SU-DHL-6 (cell line): ENCODE results near the gene ACTN1.

Experiments
- H2AFZ ChIP-seq: fragments of 200-600 bp; sonication (generic); 2 replicates; pipeline ENCODE4 v1.6.1; 2014; ENCODE audit warnings: low read depth, mild to moderate bottlenecking, moderate library complexity, mixed read lengths, antibody characterized with exemption, low read length; ENCODE audit not compliant: severe bottlenecking
- H3F3A ChIP-seq: fragments of 200-600 bp; shearing (Covaris generic); 2 replicates; pipeline ENCODE4 v1.6.0; 2016; ENCODE audit warnings: antibody characterized with exemption, mild to moderate bottlenecking; ENCODE audit not compliant: insufficient read depth
- H3K27ac ChIP-seq: fragments of 200-600 bp; sonication (generic); 2 replicates; pipeline ENCODE4 v1.5.1; 2016; ENCODE audit warnings: low read depth, mild to moderate bottlenecking, low read length, moderate library complexity, mixed read lengths
- H3K27me3 ChIP-seq: fragments of 200-600 bp; sonication (generic), shearing (Covaris generic); 2 replicates; pipeline ENCODE4 v1.6.0; 2014; ENCODE audit warnings: mild to moderate bottlenecking, low read length
- H3K36me3 ChIP-seq: fragments of 200-600 bp; sonication (generic); 2 replicates; pipeline ENCODE4 v1.6.1; 2014; ENCODE audit warnings: mild to moderate bottlenecking, low read length, mixed read lengths
- H3K4me2 ChIP-seq: fragments of 300-600, 200-600 bp; shearing (Covaris generic), sonication (generic); 2 replicates; pipeline ENCODE4 v1.6.0; 2014; ENCODE audit warnings: low read length, low read depth, mild to moderate bottlenecking; ENCODE audit not compliant: poor library complexity, severe bottlenecking
- H3K4me3 ChIP-seq: fragments of 200-600 bp; sonication (generic); 2 replicates; pipeline ENCODE4 v1.5.1; 2014; ENCODE audit warnings: antibody characterized with exemption, low read length, mild to moderate bottlenecking, mixed read lengths; ENCODE audit not compliant: insufficient read depth, poor library complexity, severe bottlenecking
- H3K79me2 ChIP-seq: fragments of 200-600 bp; sonication (generic); 2 replicates; pipeline ENCODE4 v1.6.1; 2014; ENCODE audit warnings: mild to moderate bottlenecking, low read length, moderate library complexity; ENCODE audit not compliant: insufficient read depth
- H3K9ac ChIP-seq: fragments of 200-600 bp; sonication (generic); 2 replicates; pipeline ENCODE4 v1.7.0; 2014; ENCODE audit warnings: mild to moderate bottlenecking, low read length
- H3K9me2 ChIP-seq: fragments of 200-600 bp; sonication (generic); replicated peaks from 2 replicates; pipeline ENCODE4 v1.6.1; 2014; ENCODE audit warnings: low read length; ENCODE audit not compliant: insufficient read depth
- H3K9me3 ChIP-seq: fragments of 200-600 bp; sonication (generic); 2 replicates; pipeline ENCODE4 v1.6.1; 2014; ENCODE audit warnings: low read length, mixed read lengths; ENCODE audit not compliant: insufficient read depth
- H4K20me1 ChIP-seq: fragments of 200-600 bp; sonication (generic); 2 replicates; pipeline ENCODE4 v1.6.1; 2014; ENCODE audit warnings: low read depth, mild to moderate bottlenecking, antibody characterized with exemption, low read length, moderate library complexity, mixed read lengths
- CTCF ChIP-seq: fragments of 200-600 bp; sonication (generic); IDR thresholded peaks from one replicate; pipeline ENCODE4 v1.5.1; 2017; ENCODE audit warnings: antibody characterized with exemption, mild to moderate bottlenecking, low read length, moderate library complexity; ENCODE audit not compliant: insufficient read depth, poor library complexity, severe bottlenecking
- EZH2phosphoT487 ChIP-seq: fragments of 200-600 bp; sonication (generic), shearing (Covaris generic); conservative IDR thresholded peaks from 2 replicates; pipeline ENCODE4 v1.6.1; 2018; ENCODE audit warnings: mild to moderate bottlenecking, antibody characterized with exemption, low read length, moderate library complexity, mixed read lengths

ACTN1 gene

GRCh38 chr14:68873376-68873775 lies 105.7 kb downstream of the ACTN1 start:
- Histone ChIP-seq H3K27me3 (no peaks in the 10 kb centered on the region), H3K9me2 (no peaks in the 10 kb centered on the region), H3K79me2 (no peaks in the 10 kb centered on the region), H3K9ac (no peak overlapping the region), H3F3A (no peaks in the 10 kb centered on the region), H2AFZ (no peak overlapping the region), H3K4me2 (no peak overlapping the region), H3K27ac (no peak overlapping the region), H3K9me3 (no peaks in the 10 kb centered on the region), H4K20me1 (no peaks in the 10 kb centered on the region), H3K36me3 (no peaks in the 10 kb centered on the region), H3K4me3 (no peak overlapping the region)
- no peak for TF ChIP-seq CTCF
- TF ChIP-seq EZH2phosphoT487: no peak

- H3K79me2 ChIP-seq: no peaks in the 10 kb centered on the region
- H3K4me3 ChIP-seq: no peak overlapping the region
- no peak for TF ChIP-seq EZH2phosphoT487
- TF ChIP-seq CTCF: no peak
- H3K4me2 ChIP-seq: no peak overlapping the region
- no peaks in the 10 kb centered on the region for H3K9me2 ChIP-seq
- no peak overlapping the region for H3K9ac ChIP-seq
- no peaks in the 10 kb centered on the region for H3K27me3 ChIP-seq
- no peaks in the 10 kb centered on the region for H3K36me3 ChIP-seq
- H2AFZ ChIP-seq: no peak overlapping the region
- no peak overlapping the region for H3K27ac ChIP-seq
- H3K9me3 ChIP-seq: no peaks in the 10 kb centered on the region
- H4K20me1 ChIP-seq: no peaks in the 10 kb centered on the region
- H3F3A ChIP-seq: no peaks in the 10 kb centered on the region
These were observed 107.7 kb downstream of the ACTN1 start for GRCh38 chr14:68871392-68871791.

GRCh38 chr14:68866991-68867533 lies 112.0 kb downstream of the ACTN1 start:
- Histone ChIP-seq H3K27ac (no peak overlapping the region), H3K9ac (no peak overlapping the region), H3K79me2 (no peaks in the 10 kb centered on the region), H4K20me1 (no peaks in the 10 kb centered on the region), H3K4me2 (no peak overlapping the region), H3K27me3 (no peaks in the 10 kb centered on the region), H3K36me3 (no peaks in the 10 kb centered on the region), H3K9me2 (no peaks in the 10 kb centered on the region), H3K4me3 (no peak overlapping the region), H3K9me3 (peaks cover 17% of the 10 kb centered on the region; the same call in 1 of the 2 replicates), H2AFZ (no peak overlapping the region), H3F3A (no peaks in the 10 kb centered on the region)
- TF ChIP-seq CTCF (no peak), EZH2phosphoT487 (no peak)
